ENCODE results near the gene SHANK1.
"Not testable (repeated sequence)": the region's sequence is repeated elsewhere in the genome, so short reads cannot be mapped to it uniquely, and the experiment has no call there.

SHANK1 gene

DNA sequence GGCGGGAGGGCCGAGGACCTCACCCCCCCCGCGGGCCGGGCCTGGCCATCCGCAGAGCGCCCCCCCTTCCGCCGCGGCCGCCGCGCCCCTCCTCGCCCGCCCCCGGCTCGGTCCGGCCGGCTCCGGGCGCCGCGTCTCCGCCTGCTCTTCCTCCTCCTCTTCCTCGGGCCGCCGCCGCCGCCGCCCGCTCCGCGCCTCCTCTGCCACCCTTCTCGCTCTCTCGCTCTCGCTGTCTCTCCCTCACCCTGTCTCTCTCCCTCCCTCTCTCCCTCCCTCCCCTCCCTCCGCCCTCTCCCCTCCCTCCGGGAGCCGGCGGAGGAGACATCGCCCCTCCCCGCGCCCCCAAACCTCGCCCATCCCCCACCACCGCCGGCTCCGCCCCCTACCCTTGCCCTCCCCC is at the start of gene SHANK1:
Gene SHANK1, minus strand, starts transcription at position 237 of the 400 bp plus-strand sequence. CDS start 2,883 bp downstream, outside the sequence.
- no peak for DNase-seq (ENCODE audit: low spot score)

DNA sequence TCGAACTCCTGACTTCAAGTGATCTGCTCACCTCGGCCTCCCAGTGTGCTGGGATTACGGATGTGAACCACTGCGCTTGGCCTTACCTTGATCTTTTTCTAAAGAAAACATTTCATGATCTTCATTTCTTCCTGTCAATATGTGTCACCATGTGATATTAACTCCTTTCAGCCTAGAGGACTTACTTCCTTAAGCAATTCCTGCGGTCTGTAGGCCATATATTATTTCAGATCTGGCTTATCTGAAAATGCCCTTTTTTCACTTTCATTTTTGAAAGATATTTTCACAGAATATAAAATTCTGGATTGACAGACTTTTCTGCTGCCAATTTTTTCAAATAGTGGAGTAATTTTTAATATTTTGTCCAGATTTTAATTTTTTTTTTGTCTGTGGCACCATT is 48.7 kb upstream of the SHANK1 start:
- DNase-seq (ENCODE audit: low spot score) = no peak

DNA sequence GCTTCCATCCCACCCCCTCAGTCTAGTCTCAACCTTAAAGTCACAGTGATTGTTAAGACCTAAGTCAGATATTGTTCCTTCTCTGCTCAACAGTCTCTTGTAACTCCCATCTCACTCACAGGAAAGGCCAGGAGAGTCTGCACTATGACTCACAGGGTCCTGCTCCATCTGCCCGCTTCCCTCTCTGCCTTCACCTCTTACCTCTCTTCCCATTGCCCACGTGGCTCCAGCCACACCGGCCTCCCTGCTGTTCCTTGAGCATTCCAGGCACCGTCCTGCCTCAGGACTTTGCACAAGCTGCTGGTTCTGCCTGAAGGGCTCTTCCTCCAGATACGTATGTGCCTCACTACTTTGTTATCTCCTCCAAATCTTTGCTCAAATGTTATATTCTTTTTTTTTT is 47.7 kb upstream of the SHANK1 start:
- DNase-seq (ENCODE audit: low spot score) = not testable (repeated sequence)

DNA sequence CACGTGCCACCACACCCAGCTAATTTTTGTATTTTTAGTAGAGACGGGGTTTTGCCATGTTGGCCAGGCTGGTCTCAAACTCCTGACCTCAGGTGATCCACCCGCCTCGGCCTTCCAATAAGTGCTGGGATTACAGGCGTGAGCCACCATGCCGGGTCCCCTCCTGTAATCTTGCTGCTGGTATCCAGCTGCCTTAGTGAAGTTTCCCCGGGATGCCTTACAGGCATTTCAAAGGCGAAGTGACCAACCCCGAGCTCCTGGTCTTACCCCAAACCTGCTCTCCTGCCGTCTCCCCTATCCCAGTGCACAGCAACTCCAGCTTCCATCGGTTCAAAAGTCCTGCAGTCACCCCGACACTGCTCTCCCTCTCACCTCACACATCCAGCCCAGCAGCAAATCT is 47.1 kb upstream of the SHANK1 start:
- DNase-seq (ENCODE audit: low spot score) = not testable (repeated sequence)

DNA sequence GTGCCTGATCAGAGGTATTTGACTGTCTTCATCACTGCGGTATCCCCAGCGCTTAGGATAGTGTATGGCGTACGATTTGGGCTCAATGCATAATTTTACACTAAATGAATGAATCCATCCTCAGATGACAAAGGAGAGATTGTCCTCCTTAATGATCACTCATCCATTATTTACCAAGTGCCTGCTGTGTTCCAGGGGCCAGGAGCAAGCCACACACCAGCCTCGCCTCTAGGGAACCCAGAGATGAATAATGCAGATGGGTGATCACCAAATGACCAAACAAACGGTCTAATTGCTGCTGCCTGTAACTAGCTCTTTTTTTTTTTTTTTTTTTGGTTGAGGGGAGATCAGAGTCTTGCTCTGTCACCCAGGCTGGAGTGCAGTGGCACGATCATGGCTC is 44.8 kb upstream of the SHANK1 start:
- no peak for DNase-seq (ENCODE audit: low spot score)

DNA sequence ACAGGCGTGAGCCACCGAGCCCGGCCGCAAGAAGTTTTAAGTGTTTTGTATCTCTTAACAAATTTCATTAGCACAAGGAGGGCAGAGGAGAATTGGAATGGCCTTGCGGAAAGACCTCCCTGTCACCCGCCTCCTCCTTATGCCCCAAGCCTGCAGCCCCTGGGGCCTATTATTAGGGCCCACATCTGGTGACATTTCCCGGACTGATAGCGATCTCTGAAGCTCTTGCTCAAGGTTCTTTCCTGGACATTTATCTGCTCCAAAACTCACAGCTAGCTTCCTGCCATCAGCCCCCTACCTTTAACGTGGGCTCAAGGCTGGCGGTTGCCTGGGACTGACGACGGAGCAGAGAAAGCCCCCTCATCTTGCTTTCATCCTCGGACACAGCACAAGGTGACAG is 43.9 kb upstream of the SHANK1 start:
- DNase-seq (ENCODE audit: low spot score) = not testable (repeated sequence)

DNA sequence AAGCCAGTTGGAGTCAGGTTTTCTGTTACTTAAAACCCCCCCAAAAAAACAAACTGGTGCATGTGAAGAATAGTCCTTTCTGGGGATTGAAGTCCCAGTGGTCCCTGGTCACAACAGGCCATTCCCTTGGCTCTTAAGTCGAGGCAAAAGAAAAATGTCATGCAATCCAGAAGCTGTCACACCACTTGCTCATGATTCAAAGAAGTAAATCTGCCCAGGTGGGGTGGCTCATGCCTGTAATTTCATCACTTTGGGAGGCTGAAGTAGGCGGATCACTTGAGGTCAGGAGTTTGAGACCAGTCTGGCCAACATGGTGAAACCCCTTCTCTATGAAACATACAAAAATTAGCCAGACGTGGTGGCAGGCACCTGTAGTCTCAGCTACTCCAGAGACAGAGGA is 41.9 kb upstream of the SHANK1 start:
- DNase-seq (ENCODE audit: low spot score) = not testable (repeated sequence)

DNA sequence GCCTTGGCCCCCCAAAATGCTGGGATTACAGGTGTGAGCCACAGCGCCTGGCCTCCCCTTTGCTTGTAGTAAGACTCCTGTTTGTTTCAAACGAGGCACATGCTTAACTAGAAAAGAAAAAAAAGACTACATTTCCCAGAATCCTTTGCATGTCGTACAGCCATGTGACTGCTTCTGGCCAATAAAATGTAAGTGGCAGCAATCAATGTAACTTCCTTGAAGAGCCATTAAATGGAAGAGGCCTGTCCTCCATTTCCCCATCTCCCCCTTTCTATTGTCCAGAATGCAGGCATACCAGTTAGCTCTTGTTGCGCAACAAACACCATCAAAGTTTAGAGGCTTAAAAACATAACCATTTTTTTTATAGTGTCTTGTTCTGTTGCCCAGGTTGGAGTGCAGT is 40.3 kb upstream of the SHANK1 start:
- DNase-seq (ENCODE audit: low spot score) = peak; percentile 30

DNA sequence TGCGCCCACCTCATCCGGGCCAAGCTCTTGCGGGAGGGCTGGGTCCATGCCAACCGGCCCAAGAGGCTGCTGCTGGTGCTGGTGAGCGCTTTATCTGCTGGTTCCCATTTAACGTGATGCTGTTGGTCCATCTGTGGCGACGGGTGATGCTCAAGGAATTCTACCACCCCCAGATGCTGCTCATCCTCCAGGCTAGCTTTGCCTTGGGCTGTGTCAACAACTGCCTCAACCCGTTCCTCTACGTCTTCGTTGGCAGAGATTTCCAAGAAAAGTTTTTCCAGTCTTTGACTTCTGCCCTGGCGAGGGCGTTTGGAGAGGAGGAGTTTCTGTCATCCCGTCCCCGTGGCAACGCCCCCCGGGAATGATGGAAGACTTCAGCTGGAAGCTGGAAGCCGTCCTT is 39.5 kb upstream of the SHANK1 start:
- DNase-seq (ENCODE audit: low spot score) = not testable (repeated sequence)

DNA sequence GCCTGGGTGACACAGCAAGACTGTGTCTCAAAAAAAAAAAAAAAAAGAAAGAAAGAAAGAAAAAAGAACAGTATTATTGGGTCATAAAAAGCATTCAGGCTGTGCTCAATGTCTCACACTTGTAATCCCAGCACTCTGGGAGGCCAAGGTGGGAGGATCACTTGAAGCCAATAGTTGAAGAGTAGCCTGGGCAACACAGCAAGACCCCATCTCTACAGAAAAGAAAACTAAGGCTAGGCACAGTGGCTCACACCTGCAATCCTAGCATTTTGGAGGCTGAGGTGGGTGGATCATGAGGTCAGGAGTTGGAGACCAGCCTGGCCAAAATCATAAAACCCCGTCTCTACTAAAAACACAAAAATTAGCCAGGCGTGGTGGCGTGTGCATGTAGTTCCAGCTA is 38.0 kb upstream of the SHANK1 start:
- DNase-seq (ENCODE audit: low spot score) = not testable (repeated sequence)

DNA sequence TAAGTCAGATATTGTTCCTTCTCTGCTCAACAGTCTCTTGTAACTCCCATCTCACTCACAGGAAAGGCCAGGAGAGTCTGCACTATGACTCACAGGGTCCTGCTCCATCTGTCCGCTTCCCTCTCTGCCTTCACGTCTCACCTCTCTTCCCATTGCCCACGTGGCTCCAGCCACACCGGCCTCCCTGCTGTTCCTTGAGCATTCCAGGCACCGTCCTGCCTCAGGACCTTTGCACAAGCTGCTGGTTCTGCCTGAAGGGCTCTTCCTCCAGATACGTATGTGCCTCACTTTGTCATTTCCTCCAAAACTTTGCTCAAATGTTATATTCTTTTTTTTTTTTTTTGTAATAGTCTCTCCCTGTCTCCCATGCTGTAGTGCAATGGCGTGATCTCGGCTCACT is 36.6 kb upstream of the SHANK1 start:
- DNase-seq (ENCODE audit: low spot score) = not testable (repeated sequence)

DNA sequence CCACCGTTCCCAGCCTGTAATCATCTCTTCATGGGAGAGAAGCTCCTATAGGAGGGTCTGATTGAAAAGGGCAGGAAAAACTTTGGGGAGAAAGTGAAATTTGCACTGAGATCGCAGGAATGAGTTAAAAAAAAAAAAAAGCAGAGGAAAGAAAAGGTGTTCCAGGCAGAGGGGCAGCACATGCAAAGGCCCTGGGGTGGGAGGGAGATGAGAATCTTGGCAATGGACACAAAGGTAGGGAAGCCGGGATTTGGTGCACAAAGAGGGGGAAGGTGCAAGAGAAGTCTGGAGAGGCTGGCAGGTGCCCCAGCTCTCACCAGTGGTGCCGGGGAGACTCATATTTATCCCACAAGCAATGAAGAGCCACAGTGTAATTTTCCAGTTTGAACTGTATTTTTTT is 34.3 kb upstream of the SHANK1 start:
- DNase-seq (ENCODE audit: low spot score) = no peak

DNA sequence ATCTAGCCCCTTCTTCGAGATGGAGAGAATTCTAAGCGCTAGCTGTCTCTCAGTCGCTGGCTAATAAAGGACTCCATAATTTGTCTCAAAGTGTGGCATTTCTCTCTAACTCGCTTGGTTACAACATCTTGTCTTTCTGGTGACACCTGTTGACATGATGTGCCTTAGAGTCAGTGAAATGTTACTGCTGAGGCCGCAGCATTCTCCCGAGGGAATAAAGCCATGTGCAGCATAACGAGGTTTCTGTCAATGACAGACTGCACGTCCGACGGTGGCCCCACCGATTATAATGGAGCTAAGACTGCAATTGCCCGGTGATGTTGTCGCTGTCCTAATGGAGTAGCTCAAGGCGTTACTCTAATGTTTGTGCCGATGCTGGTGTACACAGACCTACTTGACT is 30.4 kb upstream of the SHANK1 start:
- no peak for DNase-seq (ENCODE audit: low spot score)

DNA sequence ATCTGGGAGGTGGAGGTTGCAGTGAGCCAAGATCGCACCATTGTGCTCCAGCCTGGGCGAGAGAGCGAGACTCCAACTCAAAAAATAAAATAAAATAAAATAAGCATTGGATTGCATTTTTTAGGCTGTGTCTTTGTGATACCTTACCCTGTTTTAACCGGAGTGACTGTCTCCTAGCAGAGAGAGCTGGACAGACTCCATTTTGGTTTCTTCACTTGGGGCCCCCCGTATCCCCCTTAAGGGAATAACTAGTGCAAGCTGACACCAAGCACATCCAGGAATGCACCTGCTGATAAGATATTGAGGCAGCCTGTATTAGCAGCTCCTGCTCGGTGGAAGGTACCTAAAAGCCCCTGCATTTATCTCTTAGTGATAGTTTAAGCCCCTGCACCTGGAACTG is 29.9 kb upstream of the SHANK1 start:
- no peak for DNase-seq (ENCODE audit: low spot score)

DNA sequence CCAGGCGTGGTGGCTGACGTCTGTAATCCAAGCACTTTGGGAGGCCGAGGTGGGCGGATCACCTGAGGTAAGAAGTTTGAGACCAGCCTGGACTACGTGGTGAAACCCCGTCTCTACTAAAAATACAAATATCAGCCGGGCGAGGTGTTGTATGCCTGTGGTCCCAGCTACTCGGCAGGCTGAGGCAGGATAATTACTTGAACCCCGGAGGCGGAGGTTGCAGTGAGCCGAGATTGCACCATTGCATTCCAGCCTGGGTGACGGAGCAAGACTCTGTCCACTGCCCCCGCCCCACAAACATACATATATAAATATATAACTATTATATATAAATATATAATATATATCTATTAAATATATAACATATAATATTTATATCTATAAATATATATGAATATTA is 27.5 kb upstream of the SHANK1 start:
- DNase-seq (ENCODE audit: low spot score) = not testable (repeated sequence)

DNA sequence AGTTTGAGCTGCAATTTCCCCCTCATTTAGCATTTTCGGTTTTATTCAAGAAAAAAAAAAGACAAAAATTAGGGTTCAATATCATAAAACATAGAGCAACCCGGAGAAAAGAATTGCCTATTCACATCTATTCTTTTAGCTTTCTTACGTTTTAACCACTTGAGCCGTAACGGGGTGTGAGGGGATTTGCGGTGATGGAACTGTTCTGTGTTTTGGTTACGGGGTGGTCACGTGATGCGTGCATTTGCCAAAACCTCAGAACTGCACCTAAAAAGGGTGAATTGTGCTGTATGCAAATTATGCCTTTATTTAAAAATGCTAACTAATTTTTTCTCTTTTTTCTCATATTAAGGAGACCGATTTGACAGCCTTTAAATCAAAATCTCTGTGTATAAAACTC is 25.6 kb upstream of the SHANK1 start:
- DNase-seq (ENCODE audit: low spot score) = no peak

DNA sequence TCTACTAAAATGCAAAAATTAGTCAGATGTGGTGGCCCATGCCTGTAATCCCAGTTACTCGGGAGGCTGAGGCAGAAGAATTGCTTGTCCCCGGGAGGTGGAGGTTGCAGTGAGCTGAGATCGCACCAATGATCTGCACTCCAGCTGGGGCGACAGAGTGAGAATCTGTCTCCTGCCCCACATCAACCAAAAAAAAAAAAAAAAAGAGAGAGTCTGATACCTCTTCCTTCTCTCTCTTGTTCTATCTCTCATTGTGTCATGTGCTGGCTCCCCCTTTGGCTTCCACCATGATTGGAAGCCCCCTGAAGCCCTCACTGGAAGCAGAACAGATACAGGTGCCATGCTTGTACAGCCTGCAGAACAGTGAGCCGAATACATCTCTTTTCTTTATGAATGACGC is 23.9 kb upstream of the SHANK1 start:
- no peak for DNase-seq (ENCODE audit: low spot score)

DNA sequence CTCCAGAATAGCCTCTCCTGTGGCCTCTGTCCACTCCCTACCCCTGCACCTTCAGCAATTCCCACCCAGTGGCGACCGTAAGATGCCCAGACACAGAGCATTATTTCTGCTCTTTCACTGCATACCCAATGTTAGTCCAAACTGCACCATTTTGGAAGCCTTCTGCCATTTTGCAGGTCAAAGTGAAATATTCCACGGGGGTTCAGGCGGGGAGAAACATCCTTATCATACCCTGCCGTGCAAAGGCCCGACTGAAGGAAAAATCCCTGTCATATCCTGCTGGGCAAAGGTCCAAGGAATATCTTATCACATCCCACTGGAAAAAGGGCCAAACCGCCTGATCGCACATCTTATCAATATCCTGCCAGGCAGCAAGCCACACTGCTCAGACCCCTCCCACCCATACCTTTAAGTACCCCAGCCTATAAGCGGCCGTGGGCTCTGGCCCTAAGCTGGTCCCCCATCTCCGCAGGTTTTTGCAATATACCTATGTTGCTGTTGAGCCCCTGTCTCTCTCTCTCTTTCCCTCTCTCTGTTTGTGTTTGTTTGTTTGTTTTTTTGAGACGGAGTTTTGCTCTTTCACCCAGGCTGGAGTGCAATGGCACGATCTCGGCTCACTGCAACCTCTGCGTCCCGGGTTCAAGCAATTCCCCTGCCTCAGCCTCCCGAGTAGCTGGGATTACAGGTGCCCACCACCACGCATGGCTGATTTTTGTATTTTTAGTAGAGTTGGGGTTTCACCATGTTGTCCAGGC is 21.8 kb upstream of the SHANK1 start:
- no peak for DNase-seq (ENCODE audit: low spot score)

DNA sequence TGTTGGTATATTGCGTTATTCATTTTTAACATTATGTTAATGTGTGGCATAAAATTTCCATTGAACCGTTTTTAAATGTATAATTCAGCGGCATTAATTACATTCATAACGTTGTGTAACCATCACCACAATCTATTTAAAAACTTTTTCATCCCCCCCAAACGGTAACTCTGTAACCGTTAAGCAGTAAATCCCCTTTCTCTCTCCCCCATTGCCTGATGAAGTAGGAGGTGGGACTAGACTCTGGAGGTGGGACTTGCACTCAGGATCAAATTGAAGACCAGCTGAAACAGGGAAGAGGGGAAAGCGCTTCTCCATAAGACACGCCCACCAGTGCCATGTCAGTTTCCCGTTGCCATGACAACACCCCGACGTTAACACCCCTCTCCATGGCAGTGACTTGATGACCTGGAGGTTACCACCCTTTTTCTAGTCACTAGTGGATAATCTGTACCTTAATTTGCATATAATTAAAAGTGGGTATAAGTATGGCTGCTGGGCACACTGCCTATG is 20.4 kb upstream of the SHANK1 start:
- DNase-seq (ENCODE audit: low spot score) = no peak

DNA sequence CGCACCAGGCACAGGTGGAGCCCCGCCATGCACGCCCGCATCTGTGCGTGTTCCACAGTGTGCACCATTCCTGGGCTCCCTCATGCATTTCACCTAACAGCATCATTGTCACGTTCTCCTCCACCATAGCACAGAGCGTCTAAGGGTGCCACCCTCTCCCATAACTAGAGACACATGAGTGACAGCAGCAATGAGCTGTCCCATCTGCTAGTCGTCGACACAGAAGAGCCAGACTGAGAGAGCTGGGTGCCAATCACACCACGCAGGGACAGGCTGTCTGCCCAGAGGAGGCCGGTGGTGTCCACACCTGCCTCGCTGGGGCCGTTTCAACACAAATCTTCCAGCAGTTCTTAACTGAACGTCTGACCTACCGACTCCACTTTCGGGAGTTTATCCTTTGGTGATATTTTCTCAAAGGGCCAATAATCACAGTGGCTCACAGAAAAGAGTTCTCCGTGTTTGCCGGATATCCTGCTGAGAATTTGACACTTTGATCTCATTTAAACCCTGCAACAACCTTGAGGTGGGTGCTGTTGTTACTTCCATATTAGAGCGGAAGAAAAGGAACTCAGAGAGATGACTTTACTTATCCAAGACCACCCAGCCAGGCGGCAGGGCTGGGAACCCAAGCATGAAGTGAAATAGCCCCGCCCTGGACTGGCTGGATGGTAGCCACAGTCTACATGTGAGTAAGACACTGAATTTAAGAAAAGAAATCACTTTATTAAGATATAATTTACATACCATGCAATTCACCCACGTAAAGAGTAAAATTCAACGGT is 19.7 kb upstream of the SHANK1 start:
- no peak for DNase-seq (ENCODE audit: low spot score)

DNA sequence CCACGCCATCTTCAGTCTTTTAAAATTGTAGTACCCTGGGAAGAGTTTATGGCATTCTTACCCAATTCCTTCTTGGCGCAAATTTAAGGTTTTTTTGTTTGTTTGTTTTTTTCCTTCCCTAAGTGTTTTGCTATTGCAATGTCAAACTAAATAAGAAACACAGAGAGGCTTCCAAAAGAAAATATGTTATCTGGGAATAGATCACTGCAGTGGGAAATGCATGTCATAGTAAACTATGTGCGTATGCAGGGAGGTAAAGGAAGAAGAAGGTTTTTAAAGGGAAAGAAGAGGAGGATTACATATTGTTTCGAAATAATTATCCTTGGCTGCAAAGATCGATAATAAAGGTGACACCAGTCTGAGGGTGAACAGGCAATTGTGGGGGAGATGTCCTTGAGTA is 16.7 kb upstream of the SHANK1 start:
- no peak for DNase-seq (ENCODE audit: low spot score)

DNA sequence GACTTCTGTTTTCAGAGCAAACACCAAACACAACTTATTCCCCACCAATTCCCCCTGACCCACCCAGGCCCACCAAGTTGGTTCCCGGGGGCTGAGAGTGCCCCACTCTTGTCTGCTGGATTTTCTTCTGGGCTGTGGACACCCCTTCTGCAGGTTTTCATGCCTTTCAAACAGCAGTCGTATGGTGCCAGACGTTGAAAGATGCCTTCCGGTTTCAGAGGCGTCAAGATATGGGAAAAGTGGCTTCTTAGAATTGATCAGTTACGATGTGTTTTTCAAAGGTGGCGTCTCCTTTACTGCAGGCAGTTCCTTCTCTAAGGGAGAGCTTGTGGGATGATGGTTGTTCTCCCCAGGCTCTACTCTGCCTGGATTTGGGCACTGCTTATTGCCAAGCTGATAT is 16.3 kb upstream of the SHANK1 start:
- no peak for DNase-seq (ENCODE audit: low spot score)

DNA sequence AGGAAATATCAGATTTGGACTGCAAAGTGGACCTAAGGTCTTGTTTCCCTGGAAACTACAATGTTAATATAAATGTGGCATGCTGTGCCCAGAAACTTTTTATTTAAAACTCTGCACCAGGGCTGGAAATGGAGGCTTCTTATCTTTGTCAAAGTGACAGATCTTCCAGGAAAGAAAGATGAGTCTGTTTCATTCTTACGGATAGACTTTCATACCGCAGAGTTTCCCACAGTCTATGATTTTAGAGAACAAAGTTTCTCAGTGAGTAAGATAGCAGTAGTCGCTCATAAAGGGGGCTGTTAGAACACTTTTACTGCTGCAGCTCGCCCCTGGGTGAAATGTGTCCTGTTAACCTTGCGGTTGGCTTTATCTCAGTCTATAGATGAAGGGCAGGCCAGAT is 10.3 kb upstream of the SHANK1 start:
- no peak for DNase-seq (ENCODE audit: low spot score)
